SW 1271 (cell line): ENCODE measurements around the gene LCT.

Source experiments
- DNase-seq, 2 experiments: peaks; one replicate each; lab custom pipeline; 2025; lab: John Stamatoyannopoulos, UW

Gene LCT

DNA sequence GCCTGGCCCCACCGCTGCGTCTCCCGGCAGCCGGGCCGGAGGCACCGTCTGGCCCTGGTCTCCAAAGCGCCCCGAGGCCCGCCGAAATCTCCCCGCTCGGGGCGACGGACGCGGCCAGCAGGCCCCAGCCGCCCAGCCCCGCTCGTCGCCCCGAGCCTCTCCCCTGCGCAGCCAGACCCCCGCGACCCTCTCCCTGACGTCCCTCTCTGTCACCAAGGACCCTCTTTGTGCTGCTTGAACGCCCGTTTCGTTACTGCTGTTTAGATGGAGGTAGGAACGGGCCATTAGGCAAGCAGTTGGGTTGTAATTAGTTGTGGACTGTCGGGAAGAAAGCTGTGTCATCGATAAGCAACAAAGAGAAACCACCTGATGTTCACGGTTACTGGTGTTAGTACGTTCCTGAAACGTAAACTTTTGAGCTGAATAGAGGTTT lies 94.6 kb downstream of the LCT start:
- peak; percentile 4 to 52 for DNase-seq

DNA sequence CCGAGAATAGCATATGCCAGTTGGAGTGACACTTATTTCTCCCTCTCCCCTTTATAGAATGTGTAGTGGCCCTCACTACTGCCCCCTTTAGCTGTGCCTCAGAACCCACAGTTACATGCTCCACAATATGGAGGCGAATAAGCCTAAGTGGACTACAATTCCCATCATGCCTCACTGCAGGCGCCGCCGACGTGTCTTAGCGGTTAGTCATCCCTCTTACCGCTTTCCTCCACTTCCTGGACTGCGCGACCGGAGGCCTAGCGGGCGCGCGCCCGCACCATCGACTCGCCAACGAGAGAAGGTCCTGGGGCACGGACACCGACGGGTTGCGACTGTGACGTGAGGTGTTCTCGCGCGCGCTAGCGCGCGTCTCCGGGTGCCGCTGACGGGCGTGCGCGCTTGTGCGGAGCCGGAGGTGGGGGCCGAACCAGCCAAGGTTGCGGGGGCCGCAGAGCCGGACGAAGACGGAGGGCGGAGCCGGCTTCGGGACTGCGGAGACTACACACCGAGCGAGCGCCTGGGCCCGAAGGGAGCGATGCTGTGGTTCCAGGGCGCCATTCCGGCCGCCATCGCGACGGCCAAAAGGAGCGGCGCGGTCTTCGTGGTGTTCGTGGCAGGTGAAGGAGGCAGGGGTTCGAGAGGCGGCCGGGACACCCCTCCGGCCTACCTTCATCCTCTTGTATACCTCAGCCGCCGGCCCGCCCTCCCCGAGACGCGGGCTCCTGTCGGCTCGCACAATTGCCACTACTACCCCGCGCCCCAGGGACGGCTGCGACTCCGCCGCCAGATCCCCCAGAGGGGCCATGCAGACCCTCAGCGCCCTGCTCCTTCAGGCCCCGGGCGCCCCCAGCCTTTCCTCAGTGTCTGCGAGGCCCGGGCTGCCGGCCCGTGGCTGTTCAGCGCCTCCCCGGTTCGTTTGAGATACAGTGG lies 95.3 kb downstream of the LCT start, which contains the start of gene UBXN4:
Gene UBXN4 (plus strand): TSS at position 461 of the 930 bp plus-strand sequence. CDS start 75 bp downstream, at position 536.
- peak; percentile 95 to 97 for DNase-seq

DNA sequence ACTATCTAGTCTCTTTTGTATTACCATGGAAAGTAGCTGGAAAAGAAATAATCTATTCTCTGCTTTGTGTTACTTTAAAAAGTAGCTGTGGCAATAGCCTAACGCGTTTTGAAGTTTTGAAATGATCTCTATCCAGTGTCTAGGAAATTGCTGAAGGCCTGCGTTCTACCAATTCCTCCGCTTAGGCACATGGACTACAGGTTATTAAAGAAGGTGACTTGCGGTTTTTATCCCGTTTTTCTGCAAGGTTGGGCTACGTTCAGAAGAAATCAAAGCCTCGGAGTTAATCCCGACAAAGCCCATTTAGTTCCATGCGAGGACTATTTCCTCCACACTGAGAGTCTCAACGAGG lies 96.0 kb downstream of the LCT start:
- no peak for DNase-seq

DNA sequence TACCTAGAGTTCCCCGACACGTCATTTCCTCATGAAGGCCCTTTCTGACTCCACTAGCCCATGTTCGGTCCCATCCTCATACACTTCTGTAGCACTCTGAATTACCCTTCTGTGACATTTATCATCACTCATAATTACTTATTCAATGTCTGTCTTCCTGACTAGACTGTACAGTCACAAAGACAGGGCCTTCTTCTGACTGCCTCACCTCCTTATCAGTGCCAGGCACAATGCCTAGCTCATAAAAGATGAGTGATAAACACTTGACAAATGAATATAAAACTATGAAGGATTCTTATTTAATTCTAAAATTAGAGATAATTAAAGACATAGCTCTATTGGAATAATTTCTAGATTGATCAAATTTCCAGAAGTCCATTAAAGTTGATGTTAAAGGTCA lies 96.8 kb downstream of the LCT start:
- DNase-seq, result no peak
